ENCODE data around the gene PHKA2. TPM values are rescaled to one million over a fixed set of nuclear protein-coding genes. Genes with fewer than 3 reads are reported as not detected.

The PHKA2 gene
- total RNA-seq, 1 experiment from 2014 or later, result 24.0 TPM

DNA sequence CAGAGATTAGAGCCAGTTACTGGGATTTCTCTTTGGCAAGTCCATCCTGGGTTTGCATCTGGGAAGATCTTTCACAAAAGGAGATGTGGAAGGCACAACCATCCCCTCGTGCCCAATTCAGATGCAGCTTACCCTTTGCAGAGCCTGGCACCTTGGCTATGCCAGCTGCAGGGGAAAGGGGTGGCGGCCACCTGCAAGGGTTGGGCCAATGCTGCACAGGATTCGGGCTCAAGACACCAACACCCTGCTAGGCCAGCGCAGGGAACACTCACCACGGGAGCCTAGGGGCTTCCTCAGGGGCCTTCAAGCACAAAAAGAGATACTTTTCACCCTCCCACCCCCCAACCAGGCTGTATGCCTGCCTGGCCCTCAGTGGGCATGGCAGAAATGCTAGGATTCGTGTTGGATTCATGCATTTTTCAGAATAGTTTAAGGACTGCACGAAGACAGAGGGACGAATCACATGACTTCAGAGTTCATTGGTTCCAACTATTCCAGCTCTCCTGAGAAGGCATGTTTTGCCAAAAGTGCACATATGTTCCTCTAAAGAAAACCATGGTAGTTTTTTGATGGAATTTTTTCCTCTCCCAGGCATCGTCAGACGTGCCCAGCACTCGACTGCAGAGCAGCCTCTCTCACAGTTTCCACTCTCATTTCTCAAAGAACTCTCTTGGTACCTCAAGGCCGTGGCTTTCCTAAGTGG lies 94.4 kb downstream of the PHKA2 start:
- no peak for DNase-seq (ENCODE audit: low spot score)

DNA sequence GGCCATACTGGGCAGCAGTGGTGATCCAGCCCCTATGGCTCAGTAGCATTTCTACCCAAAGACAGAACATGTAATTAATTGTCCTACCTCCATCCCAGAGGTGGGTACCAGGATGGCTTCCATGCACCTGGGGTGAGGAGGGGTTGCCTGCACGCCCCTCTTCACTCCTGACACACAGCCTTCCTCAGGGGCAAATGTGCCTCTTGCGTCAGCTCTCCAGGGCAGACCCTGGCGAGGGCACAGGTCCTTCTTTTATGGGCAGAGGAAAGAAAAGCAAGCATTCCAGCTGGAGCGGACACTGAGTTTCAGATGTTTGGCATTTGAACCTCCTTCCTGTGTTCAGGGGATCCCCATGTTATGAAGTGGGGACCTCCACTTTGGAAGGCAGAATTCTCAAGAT lies 95.6 kb downstream of the PHKA2 start:
- no peak for DNase-seq (ENCODE audit: low spot score)

DNA sequence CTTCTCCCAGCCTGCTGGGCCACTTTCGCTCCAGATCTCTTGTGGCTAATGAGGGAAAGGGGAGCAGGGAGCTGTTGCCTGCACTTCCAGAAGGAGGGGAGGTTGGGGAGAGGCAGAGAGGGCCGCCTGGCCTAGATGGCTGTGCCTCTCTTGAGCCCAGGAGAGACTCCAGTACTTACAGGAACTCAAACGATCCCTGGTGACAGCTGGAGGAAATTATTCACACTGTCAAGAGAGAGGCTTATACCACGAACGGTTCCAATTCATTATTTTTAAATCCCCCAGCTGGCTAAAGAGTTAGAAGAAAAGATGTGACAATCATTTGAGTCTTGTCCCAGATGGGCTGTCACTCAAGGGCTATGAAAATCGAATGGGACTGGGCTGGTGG lies 96.1 kb downstream of the PHKA2 start:
- DNase-seq (ENCODE audit: low spot score), result no peak

DNA sequence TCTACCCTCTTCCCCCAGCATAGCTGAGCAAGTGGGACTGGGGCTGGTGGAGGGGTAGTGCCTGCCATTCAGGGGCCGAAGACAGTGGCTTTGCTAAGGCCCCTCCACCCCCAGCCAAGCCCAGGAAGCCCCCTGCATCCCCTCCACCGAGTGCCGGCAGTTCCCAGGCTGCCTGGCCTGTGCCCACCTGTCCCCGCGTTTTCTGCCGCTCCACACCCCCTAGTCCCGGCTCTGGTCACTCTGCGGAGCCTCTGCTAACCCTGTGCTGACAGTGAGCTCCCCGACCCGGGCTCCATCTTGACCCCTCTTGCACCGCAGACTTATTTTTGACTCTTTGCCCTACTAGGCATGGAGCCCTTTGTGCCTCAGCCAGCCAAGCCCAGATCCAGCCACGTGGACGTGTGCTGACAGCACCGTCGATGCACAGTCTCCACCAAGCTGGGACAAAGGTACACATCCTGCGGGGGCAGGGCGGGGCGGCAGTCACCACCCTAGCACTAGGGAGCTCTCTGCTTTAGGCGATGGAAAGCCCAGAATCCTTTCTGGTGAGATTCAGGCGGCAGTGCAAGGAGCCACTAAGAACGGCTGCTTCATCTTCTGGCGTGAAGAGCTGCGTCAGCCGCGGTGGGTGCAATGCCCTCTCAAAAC lies 96.6 kb downstream of the PHKA2 start:
- DNase-seq (ENCODE audit: low spot score), result peak; percentile 54

DNA sequence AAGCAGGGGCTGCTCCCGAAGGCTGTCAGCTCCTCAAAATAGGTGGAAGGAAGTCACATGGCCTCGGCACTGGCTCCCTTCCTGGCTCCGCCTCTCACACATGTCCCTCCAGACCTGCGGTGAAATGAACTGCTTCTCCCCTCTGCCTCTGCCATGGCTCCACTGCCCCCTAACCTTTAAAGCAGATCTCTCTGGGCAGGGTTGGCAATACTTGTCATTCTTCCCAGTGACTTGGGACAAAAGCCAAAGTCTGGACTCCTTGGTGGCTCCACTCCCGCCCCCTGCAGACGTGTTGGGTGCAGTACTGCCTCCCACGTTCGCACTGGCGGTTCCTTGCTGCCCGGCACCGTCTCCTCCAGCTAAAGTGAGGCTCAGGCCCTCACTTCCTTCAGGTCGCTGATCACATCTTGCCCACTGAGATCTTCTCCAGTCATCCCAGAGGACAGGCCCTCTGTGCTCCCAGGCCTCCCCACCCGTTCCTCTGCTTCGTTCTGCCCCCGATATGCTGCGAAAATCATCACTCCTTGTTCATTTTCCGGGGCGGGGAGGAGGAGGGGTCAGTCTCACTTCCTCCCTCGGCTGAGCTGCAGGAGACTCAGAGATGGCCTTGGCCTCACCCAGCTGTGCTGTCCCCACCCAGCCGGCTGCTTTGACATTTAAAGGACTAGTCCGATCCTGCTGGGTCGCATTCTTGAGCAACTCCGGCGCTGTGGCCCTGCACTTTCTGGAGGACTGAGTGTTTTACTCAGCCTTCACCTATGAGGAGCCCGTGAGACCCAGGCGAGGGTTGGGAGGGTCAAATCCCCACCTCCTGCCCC lies 97.4 kb downstream of the PHKA2 start:
- peak; percentile 89 for DNase-seq (ENCODE audit: low spot score)

DNA sequence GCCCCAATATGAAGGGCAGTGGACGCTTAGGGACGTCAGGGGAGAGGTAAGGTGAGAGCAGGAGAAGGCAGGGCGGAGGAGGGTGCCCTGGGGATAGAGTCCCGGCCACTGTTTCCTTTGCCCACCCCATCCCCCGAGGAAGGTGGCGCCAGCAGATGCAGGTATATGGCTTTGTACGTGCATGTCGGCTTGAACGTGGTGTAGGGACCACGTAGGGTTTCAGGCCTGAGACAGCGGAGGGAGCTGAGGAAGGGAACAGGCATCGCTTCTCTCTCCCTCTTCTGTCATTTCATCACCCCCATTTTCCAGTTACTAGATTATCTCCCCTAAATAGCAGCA lies 97.9 kb downstream of the PHKA2 start:
- no peak for DNase-seq (ENCODE audit: low spot score)

DNA sequence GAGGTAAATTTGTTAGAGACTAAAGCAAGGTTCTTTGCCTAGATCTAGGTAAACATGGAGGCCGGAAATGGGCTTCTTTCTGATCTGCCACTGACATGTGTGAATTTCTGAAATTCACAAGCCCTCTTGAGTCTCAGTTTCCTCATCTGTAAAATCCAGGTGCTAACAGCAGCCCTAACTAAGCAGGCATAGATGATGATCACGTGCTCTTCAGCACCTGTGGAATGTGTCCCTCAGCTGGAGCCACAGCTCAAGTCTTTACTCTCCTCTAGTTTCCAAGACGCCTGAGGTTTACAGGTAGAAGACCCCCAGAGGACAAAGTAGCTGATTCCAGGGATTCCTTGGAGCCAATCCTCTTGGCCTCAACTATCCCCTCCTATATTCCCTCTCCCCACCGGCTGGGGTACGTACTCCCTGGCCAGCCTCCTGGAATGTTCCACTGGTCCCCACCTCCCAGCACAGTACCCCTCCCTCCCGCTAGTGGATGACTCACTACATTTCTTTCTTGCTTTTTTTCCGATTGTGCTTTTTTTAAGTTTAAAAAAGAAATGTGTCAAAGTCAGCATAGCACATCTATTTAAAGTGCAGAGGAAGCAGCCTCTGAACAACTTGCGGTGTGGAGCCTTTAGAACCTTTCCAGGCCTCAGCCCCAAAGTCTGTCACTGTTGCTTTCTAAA lies 98.4 kb downstream of the PHKA2 start:
- no peak for DNase-seq (ENCODE audit: low spot score)

DNA sequence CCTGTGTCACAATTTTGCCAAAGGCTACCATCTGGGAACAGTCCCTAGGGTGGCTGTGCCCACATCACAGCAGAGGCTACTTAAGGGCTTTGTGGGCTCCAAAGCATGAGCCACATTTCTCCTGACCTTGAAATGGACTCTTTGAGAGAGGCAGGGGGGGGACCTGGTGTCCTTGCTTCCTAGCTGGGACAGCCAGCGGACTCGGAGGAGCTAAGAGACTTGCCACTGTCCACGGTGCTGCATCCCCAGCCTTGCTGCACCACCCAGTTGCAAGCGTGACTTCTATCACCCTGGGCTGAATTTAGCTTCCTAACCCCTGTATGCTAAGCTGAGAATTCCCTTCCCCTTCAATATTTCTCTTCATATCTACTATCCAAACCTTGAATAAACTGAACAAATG lies 99.0 kb downstream of the PHKA2 start:
- DNase-seq (ENCODE audit: low spot score), result no peak

DNA sequence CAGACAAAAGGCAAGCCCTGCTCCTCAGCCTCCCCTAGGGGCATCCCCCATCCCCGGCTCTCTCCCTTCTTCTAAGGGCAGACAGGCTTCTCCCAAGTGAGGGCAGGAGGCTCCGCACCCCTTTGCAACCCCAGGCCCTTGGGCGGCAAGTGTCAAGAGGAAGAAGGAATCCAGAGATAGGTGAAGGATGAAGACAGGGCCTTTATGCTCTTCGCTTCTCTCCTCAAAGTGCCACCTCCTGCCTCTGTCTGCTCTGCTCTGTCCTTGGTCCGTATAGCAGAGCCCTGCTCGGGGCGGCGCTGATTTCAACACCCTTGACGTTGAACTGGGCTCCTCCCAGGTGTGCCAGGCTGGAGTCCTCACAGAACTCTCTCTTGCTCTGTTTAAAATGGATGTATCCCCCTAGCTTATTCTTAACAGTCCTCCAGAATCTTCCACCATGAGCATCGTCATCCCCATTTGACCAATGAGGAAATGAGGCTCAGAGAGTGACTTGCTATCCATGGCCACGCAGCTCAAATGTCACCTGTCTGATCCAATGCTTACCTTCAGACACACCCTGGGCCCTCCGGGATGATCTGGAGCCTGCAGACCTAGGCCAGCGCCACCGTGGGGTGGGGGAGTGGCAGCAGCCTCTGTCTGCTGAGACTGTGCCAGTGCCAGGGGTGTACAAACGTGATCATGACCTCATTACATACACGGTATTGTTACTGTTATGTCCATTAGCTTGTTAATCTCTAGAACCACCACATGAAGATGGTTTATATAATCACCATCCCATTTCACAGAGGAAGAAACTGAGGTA lies 99.8 kb downstream of the PHKA2 start:
- no peak for DNase-seq (ENCODE audit: low spot score)

DNA sequence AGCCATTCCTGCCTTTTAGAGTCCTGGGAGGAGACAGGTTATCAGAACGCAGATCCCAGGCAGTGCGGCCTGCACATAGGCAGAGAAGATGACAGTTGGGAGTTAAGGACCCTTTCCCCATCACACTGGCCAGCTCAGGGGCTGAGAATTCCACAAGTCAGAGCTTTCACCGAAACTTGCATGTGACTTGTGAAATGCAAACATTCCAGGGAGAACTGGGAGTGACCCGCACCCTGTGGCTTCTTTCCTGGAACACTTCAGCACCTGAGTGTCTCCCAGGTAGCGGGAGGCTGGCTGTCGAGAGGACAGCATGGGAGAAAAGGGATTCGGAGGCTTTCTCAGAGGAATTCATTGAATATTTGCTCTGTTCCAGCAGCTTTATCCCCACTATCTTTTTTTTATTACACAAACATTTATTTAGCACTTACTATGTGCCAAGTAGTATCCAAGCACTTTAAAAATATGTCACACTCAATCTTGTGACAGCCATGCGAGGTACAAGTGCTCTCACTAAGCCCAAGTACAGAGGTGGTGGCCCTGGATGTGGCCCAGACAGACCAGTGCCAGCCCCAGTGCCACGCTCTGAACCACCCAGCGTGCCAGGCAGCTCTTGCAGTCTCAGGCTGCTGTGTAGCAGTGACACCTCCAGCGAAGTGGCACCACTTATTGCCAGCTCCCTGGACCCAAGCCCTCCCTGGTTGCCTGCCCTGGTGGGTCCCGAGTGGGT lies 100.5 kb downstream of the PHKA2 start:
- DNase-seq (ENCODE audit: low spot score), result no peak

DNA sequence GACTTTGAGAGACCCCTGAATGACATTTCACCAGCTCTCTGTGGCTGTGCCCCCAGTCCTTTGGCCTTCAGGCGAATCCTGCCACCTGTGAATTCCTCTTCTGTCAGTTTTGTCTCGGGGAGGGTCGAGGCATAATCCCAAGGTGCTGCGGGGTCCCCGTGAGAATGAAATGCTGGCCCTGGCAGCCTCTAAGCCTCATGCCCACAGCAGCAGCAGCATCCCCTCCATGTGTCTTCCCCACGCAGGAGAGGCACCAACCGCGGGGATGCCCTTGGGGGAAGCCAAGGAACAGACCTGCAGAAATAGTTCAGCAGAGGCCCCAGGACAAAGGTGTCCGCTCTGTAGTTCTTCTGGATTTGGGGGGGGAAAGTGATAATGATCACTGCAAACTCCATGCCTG lies 104.8 kb downstream of the PHKA2 start:
- no peak for DNase-seq (ENCODE audit: low spot score)

DNA sequence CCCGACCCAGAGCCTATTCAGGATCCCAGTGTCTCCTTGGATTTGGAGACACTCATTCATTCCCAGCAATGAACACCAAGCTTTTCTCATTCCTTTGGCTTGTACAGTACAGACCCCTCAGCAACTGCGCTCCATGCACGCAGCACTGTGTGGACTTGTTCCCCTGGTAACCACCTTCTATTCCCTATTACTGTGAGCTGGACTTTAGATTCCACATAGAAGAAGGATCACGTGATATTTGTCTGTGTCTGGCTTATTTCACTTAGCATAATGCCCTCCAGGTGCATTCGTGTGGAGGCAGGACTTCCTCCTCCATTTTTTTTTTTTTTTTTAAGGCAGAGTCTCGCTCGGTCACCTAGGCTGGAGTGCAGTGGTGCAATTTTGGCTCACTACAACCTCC lies 106.4 kb downstream of the PHKA2 start:
- DNase-seq (ENCODE audit: low spot score), result no peak

DNA sequence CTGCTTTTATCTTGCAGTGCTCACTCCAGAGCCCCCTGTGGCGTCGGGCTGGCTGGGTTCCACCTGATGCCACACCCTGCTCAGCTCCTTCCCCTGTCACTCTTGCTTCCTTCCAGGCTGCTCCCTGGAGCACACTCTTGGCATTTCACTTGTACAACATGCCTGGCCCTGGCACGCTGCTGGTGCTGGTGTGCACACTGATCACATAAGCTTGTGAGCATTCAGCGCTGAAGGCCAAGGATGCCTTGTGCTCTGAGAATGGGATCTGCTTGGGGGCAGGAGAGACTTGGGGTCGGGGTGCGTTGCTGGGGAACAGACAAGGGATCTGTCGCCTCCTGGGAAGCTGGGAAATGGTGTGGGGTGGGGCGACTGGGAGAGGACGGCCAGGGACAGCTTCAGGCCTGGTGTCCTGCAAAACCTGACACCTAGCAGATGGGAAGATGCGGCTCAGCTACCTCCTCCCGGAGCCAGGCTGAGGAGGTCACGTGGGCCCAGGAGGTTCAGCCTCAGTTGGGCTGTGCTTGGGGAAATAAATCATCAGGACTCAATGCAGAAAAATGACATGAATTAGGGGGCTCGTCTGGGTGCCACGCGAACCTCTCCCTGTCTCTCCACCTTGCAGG lies 108.5 kb downstream of the PHKA2 start:
- no peak for DNase-seq (ENCODE audit: low spot score)

DNA sequence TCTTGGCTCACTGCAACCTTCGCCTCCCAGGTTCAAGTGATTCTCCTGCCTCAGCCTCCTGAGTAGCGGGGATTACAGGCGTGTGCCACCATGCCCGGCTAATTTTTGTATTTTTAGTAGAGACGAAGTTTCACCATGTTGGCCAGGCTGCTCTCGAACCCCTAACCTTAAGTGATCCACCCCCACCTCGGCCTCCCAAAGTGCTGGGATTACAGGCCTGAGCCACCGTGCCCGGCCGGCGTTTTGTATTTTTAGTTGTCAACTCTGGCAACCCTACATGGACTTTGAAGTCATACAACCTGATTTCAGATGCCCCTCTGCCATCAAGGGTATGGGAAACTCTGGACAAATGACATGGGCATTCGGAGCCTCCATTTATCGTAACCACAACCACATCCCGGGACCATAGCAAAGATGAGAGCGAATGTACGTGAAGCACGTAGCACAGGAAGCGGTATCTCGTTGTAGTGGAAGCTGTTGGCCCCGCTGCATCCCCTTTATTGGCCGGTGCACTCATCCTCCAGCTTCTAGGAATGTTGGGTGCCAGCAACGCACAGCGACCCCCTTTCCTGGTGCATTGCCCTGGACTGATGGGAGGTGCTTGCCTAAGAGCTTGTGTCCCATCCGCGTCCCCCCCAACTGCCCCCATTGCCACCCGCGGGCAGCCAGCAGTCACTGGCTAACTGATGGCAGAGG lies 109.2 kb downstream of the PHKA2 start:
- no peak for DNase-seq (ENCODE audit: low spot score)

DNA sequence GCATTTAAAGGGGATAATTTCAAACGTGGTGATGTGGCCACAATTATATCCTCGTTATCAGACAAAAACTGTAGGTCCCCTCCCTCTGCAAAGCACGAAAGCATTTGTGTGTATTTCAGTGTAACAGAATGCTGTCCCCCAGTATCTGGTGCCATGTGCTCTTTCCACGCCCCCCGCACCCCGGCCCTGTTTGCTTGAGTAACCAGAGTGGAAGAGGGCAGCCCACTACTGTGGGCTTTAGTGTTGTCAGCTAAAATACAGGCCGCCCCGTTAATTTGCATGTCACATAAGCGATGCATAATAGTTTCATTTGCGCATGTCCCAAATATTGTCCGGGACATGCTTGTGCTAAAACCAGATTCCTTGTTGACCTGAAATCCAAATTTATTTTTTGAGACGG lies 110.1 kb downstream of the PHKA2 start:
- no peak for DNase-seq (ENCODE audit: low spot score)

DNA sequence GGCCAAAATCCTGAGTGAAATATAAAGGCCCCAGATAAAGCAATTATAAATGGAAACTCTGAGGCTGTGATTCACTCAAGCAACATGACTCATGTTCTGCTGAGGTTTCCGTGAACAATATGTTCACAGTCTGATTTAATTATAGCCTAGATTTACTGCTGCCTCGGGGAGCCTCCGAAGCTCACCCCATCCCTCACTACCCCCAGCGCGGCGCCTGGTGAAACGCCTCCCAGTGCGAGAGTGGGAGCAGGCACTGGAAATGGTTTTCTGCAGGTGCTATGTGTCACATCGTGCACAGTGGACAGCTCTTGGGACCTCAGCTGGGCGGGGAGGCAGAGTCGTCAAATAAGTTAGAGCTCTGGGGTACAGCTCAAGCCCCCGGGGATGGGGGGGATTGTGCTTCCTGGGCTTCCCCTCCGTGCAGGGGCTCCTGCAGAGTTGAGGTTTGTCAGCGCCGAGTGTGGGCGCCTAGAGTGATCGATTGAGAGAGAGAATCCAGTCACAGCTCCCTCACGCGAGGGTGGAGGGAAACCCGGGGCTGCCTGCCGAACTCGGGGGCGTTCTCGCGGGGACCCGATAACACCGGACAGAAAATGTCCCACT lies 110.6 kb downstream of the PHKA2 start:
- DNase-seq (ENCODE audit: low spot score), result no peak

DNA sequence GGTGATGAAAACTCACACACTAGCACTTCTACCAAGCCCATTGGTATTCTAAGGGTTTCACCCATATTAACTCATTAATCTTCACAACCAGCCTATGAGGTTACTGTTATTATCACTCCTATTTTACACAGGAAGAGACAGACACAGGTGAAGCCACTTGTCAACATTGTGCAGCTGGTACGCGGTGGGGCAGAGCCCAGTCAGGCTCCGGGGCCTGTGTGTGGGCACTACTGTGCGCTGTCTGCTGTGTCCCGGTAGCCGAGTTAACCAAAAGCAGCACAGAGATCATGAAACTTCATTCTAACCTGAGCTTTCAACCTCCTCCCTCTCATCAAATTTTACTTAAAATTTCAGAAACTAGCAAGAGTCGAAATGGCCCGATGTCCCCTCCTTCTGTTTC lies 111.3 kb downstream of the PHKA2 start:
- DNase-seq (ENCODE audit: low spot score), result no peak

DNA sequence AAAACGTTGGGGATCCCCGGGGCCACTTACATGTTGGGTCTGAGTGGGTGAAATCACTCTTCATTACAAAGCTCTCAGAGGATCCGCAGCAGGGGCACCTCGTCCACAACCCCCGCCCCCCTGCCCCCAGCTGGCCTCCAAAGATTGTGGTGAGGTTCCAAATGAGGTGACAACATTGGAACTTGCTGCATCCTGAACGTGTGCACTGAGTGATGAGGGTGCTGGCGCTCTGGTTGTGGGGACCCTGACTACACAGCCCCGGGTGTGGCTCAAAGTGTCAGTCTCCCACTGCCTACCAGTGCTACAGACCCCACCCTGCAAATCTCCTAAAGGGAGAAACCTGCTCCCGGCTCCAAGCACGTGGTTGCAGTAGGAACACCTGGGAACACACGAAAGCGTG lies 111.9 kb downstream of the PHKA2 start:
- no peak for DNase-seq (ENCODE audit: low spot score)

DNA sequence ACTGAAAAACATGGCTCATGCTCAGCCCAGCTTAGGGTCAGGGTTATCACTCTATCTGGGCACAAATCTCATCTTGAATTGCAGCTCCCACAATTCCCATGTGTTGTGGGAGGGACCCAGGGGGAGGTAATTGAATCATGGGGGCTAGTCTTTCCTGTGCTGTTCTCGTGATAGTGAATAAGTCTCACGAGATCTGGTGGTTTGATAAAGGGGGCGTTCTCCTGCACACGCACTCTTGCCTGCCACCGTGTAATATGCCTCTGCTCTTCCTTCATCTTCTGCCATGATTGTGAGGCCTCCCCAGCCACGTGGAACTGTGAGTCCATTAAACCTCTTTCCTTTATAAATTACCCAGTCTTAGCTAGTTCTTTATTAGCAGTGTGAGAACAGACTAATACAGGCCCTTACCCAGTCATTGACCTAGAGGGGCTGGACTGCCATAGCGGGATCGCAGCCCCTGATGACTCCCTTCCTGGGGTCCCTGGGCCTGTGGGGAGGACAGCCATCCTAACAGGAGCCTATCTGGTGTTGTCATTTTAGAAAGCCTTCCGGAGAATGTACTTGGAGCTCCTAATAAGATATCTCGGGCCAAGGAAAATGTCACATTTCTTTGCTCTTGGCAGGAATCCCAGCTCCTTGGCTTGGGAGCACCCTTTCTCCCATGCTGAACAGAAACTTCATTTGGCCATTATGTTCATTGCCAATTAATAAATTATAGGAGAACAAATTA lies 112.6 kb downstream of the PHKA2 start:
- DNase-seq (ENCODE audit: low spot score), result no peak
